ENCODE data around the gene ZDHHC8. TPM values are rescaled to one million over a fixed set of nuclear protein-coding genes. Genes with fewer than 3 reads are reported as not detected.

Gene ZDHHC8
- total and polyA plus RNA-seq, 10 donors = 12.7 to 71.5 (median 33.6) TPM

DNA sequence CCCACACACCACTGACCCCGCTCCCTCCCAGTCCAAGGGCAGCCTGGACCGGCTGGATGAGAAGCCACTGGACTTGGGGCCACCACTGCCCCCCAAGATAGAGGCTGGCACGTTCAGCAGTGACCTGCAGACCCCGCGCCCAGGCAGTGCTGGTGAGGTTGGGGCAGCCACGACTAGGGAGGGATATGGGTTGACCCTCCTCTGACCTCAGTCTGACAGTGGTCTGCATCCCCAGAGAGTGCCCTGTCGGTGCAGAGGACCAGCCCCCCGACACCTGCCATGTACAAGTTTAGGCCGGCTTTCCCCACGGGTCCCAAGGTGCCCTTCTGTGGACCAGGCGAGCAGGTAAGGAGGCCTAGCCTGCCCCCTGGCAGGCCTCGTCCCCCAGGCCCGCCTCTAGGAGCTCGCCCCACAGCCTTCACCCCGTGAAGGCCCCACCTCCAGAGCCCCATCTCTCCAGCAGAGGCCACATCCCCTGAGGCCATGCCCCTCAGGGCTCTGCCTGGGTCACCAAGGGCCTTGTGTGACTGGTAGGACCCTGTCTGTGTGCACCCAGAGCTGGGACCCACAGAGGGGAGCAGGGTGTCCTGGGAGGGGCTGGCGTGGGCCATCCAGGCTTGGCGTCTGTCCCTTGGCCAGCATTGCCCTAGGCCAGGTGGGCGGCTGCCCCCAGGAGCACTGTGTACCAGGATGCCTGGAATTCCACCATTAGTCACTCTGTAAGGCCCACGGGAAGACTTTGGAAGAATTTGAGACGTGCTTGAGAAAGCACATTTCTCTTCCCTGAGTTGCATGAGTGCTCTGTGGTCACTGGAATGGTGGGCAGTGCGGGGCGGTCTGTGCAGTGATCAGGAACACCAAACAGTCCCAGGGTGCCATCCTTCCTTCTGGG lies 9.8 kb downstream of the ZDHHC8 start:
- intact Hi-C loops (cut with DNase I; ENCODE audit: low total_unique reads) = no loop called here
- H3K9me3 ChIP-seq = no peaks in the 10 kb centered on the region
- H3K36me3 ChIP-seq = peaks cover 0 to 70% (median 22%) of the 10 kb centered on the region in 6 donors
- 85 to 91% (median 89%) methylated on average over 8 to 22 of the region's 22 CpGs for WGBS, 5 donors
- peaks cover 5 to 25% (median 21%) of the 10 kb centered on the region in 6 donors for H3K4me1 ChIP-seq
- H3K4me3 ChIP-seq = no peak overlapping the region
- no peak for DNase-seq
- no peaks in the 10 kb centered on the region for H3K27me3 ChIP-seq (replicated peaks in 1 of 7)
- H3K27ac ChIP-seq = no peak overlapping the region
- TF ChIP-seq, protein P1, sequence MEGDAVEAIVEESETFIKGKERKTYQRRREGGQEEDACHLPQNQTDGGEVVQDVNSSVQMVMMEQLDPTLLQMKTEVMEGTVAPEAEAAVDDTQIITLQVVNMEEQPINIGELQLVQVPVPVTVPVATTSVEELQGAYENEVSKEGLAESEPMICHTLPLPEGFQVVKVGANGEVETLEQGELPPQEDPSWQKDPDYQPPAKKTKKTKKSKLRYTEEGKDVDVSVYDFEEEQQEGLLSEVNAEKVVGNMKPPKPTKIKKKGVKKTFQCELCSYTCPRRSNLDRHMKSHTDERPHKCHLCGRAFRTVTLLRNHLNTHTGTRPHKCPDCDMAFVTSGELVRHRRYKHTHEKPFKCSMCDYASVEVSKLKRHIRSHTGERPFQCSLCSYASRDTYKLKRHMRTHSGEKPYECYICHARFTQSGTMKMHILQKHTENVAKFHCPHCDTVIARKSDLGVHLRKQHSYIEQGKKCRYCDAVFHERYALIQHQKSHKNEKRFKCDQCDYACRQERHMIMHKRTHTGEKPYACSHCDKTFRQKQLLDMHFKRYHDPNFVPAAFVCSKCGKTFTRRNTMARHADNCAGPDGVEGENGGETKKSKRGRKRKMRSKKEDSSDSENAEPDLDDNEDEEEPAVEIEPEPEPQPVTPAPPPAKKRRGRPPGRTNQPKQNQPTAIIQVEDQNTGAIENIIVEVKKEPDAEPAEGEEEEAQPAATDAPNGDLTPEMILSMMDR (IDR thresholded peaks at IDR 0.05 in 8 of 11, conservative IDR thresholded peaks at IDR 0.05 in 3 of 11) = no peak
- TF ChIP-seq POLR2A (IDR thresholded peaks at IDR 0.05) (no peak), POLR2AphosphoS5 (IDR thresholded peaks at IDR 0.05) (no peak)

DNA sequence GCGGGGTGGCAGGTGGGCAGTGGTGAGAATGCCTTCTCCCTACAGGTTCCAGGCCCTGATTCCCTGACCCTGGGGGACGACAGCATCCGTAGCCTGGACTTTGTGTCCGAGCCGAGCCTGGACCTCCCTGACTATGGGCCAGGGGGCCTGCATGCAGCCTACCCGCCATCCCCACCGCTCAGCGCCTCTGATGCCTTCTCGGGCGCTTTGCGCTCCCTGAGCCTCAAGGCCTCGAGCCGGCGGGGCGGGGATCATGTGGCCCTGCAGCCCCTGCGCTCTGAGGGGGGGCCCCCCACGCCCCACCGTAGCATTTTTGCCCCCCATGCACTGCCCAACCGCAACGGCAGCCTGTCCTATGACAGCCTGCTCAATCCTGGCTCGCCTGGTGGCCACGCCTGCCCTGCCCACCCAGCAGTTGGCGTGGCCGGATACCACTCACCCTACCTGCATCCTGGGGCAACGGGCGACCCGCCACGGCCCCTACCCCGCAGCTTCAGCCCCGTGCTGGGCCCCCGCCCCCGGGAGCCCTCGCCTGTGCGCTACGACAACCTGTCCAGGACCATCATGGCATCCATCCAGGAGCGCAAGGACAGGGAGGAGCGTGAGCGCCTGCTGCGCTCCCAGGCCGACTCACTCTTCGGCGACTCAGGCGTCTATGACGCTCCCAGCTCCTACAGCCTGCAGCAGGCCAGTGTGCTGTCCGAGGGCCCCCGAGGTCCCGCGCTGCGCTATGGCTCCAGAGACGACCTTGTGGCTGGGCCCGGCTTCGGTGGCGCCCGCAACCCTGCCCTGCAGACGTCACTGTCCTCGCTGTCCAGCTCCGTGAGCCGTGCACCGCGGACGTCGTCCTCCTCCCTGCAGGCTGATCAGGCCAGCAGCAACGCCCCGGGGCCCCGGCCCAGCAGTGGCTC lies 11.4 kb downstream of the ZDHHC8 start:
- Histone ChIP-seq H3K27me3 (replicated peaks in 1 of 7) (no peaks in the 10 kb centered on the region), H3K36me3 (peaks cover 0 to 70% (median 22%) of the 10 kb centered on the region in 6 donors), H3K9me3 (no peaks in the 10 kb centered on the region), H3K4me1 (peaks cover 0 to 17% (median 7%) of the 10 kb centered on the region in 6 donors), H3K27ac (no peak overlapping the region), H3K4me3 (no peak overlapping the region)
- TF ChIP-seq POLR2AphosphoS5 (IDR thresholded peaks at IDR 0.05) = no peak
- TF ChIP-seq, protein P1 (IDR thresholded peaks at IDR 0.05 in 8 of 11, conservative IDR thresholded peaks at IDR 0.05 in 3 of 11) = no peak
- TF ChIP-seq POLR2A (IDR thresholded peaks at IDR 0.05) = no peak
- DNase-seq = no peak
- intact Hi-C loops (cut with DNase I; ENCODE audit: low total_unique reads) = no loop called here
- 92 to 96% (median 93%) methylated on average over 51 to 65 of the region's 65 CpGs for WGBS, 5 donors

DNA sequence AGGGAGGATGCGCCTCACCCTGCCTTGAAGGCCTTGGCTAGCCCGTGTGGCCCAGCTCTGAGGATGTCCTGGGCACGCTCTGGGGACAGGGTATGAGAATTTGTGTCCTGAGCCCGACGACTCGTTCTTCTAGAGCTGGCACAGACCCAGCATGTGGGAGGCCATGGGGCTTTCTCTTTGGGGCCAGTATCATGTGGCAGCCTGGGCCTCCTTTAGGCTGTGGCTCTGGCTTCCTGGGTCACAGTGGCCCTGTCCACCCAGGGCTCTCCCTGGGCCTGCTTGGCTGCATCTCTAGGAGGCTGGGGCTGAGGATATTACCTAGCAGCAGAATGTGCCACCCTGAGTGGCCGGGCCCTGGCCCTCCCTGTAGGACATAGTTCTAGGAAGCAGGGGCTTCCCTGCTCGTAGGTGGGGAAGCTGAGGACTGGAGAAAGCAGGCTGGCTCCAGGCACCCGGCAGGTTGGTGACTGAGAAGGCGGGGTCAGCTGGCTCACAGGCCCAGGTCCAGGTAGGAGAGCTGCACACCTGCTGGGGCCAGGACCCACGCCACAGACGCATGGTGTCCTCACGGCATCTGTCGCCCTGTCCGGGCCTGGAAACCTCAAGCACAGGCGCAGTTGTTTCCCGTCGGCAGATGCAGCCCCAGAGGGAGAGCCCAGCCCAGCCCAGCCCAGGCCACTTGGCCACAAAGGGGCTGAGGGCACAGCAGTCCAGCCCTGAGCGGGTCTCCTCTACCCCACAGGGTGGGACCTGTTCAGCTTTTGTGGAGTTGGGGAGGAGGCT lies 12.5 kb downstream of the ZDHHC8 start:
- peaks cover 0 to 69% (median 22%) of the 10 kb centered on the region in 6 donors for H3K36me3 ChIP-seq
- WGBS, 5 donors = 88 to 98% (median 90%) methylated on average over 7 to 19 of the region's 19 CpGs
- intact Hi-C loops (cut with DNase I; ENCODE audit: low total_unique reads) = no loop called here
- no peak for DNase-seq
- TF ChIP-seq, protein P1 (IDR thresholded peaks at IDR 0.05 in 8 of 11, conservative IDR thresholded peaks at IDR 0.05 in 3 of 11) = no peak
- no peak for TF ChIP-seq POLR2AphosphoS5 (IDR thresholded peaks at IDR 0.05)
- TF ChIP-seq POLR2A (IDR thresholded peaks at IDR 0.05) = no peak
- no peak overlapping the region for H3K4me3 ChIP-seq
- no peak overlapping the region for H3K27ac ChIP-seq
- H3K9me3 ChIP-seq = no peaks in the 10 kb centered on the region
- no peaks in the 10 kb centered on the region for H3K27me3 ChIP-seq (replicated peaks in 1 of 7)
- H3K4me1 ChIP-seq = peaks cover 0 to 9% (median 0%) of the 10 kb centered on the region in 6 donors
